GM18909 (cell line): Measurements from ENCODE around the gene MAST4.

Experiments used
- ATAC-seq: cut with Tn5 transposase; IDR thresholded peaks from one replicate; pipeline ENCODE4 v1.9.1; 2021; ENCODE audit warnings: mild to moderate bottlenecking; ENCODE audit not compliant: unreplicated experiment, poor library complexity

MAST4 gene

GRCh38 chr5:67085616-67086015, 489.4 kb downstream of the MAST4 start:
- no peak for ATAC-seq

- no peak for ATAC-seq
Measured at GRCh38 chr5:67089200-67089725, 493.1 kb downstream of the MAST4 start.

GRCh38 chr5:67090040-67090439, 493.8 kb downstream of the MAST4 start:
- ATAC-seq: no peak

- ATAC-seq: no peak
Measured at GRCh38 chr5:67090593-67090992, 494.4 kb downstream of the MAST4 start.

GRCh38 chr5:67092535-67092934, 496.3 kb downstream of the MAST4 start:
- ATAC-seq: no peak

- no peak for ATAC-seq
Measured at GRCh38 chr5:67093279-67093678, 497.1 kb downstream of the MAST4 start.

- no peak for ATAC-seq
Measured at GRCh38 chr5:67094476-67095300, 498.5 kb downstream of the MAST4 start.

GRCh38 chr5:67095346-67096171, 499.4 kb downstream of the MAST4 start:
- no peak for ATAC-seq

GRCh38 chr5:67098656-67099055, 502.5 kb downstream of the MAST4 start:
- ATAC-seq: no peak

- ATAC-seq: no peak
Measured at GRCh38 chr5:67100301-67100700, 504.1 kb downstream of the MAST4 start.

GRCh38 chr5:67102708-67103107, 506.5 kb downstream of the MAST4 start:
- no peak for ATAC-seq

GRCh38 chr5:67104859-67105258, 508.7 kb downstream of the MAST4 start:
- ATAC-seq: no peak

- ATAC-seq: no peak
Measured at GRCh38 chr5:67105270-67105669, 509.1 kb downstream of the MAST4 start.

- ATAC-seq: no peak
Measured at GRCh38 chr5:67106626-67107342, 510.6 kb downstream of the MAST4 start.

- no peak for ATAC-seq
Measured at GRCh38 chr5:67111779-67112178, 515.6 kb downstream of the MAST4 start.

- ATAC-seq: no peak
Measured at GRCh38 chr5:67115246-67115645, 519.1 kb downstream of the MAST4 start.

GRCh38 chr5:67115817-67116216, 519.6 kb downstream of the MAST4 start:
- no peak for ATAC-seq

GRCh38 chr5:67118050-67118620, 521.9 kb downstream of the MAST4 start:
- ATAC-seq: no peak

- ATAC-seq: no peak
Measured at GRCh38 chr5:67119010-67119409, 522.8 kb downstream of the MAST4 start.

GRCh38 chr5:67120032-67120431, 523.8 kb downstream of the MAST4 start:
- no peak for ATAC-seq
